ENCODE data around the gene ENO3.

Gene ENO3

DNA sequence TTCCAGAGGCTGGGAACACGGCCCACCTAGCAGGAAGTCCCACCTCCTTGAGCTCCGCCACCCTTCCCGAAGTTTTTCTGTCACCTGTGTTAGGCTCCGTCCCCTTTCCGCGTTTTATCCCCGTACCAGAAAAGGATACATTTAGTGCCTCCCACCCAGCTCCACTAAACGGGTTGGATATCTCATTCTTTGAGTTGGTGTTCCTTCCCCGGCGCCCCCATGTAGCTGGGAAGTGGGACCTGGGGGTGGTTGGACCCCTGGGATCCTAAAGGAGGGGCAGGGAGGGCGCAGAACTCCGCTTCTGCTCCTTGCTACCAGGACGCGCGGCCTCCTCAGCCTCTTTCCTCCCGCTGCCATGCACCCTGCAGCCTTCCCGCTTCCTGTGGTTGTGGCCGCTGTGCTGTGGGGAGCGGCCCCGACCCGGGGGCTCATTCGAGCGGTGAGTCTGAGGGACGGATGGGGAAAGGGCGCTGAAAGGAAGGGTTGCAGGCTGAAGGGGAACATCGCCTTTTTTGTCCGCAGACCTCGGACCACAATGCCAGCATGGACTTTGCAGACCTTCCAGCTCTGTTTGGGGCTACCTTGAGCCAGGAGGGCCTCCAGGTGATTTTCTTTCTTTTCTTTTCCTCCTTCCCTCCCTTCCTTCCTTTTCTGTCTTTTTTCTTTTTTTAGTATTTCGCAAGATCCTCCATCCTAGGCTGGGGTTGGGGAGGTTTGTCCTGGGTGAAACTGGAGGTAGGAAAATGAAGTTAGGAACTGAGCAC lies 10.2 kb upstream of the ENO3 start:
- TF ChIP-seq, protein P1, sequence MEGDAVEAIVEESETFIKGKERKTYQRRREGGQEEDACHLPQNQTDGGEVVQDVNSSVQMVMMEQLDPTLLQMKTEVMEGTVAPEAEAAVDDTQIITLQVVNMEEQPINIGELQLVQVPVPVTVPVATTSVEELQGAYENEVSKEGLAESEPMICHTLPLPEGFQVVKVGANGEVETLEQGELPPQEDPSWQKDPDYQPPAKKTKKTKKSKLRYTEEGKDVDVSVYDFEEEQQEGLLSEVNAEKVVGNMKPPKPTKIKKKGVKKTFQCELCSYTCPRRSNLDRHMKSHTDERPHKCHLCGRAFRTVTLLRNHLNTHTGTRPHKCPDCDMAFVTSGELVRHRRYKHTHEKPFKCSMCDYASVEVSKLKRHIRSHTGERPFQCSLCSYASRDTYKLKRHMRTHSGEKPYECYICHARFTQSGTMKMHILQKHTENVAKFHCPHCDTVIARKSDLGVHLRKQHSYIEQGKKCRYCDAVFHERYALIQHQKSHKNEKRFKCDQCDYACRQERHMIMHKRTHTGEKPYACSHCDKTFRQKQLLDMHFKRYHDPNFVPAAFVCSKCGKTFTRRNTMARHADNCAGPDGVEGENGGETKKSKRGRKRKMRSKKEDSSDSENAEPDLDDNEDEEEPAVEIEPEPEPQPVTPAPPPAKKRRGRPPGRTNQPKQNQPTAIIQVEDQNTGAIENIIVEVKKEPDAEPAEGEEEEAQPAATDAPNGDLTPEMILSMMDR (IDR thresholded peaks at IDR 0.05; ENCODE audit: control insufficient read depth, extremely low read depth, insufficient read depth) = no peak
- DNase-seq (ENCODE audit: low read depth) = no peak
- H3K4me3 ChIP-seq (ENCODE audit: low read depth, low read length) = peak overlapping the region; percentile 96

DNA sequence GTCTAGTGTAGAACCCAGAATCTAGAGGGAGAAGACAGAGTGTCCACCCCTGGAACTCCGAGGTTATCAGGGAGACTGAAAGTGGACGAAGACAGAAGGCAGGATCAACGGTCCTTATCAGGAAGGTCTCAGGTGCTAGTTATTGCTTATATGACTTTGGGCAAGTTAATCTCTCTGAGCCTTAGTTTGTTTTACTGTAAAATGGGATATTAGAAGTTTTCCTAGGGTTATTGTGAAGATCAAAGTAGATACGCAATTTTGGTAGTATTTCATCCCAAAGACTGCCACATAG lies 9.7 kb upstream of the ENO3 start:
- TF ChIP-seq, protein P1 (IDR thresholded peaks at IDR 0.05; ENCODE audit: control insufficient read depth, extremely low read depth, insufficient read depth) = no peak
- DNase-seq (ENCODE audit: low read depth) = no peak

DNA sequence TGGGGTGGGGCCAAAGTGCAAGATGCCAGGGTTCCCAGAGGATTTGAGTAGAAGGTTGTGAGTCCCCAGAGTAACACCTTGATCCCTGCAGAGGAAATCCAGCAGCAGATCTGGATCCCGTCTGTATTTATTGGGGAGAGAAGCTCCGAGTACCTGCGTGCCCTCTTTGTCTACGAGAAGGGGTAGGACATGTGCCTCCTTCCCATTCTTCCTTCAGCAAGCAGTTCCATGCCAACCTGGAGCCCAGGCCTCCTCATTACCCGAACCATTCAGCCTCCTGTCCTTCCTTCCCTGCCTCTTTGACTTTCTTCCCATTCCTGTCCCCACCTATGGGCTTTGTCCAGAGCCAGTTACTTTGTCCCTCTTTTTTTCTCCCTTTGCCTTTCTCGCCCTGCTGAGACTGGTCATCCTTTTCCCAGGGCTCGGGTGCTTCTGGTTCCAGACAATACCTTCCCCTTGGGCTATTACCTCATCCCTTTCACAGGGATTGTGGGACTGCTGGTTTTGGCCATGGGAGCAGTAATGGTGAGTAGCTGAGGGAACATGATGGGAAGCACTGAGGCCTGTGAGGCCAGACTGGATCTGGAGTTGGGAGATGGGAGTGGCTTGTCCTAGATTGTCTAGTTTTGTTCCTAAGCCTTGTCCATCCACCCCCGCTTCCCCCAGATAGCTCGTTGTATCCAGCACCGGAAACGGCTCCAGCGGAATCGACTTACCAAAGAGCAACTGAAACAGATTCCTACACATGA lies 8.0 kb upstream of the ENO3 start:
- H3K4me3 ChIP-seq (ENCODE audit: low read depth, low read length) = no peak overlapping the region
- DNase-seq (ENCODE audit: low read depth) = no peak
- TF ChIP-seq, protein P1 (IDR thresholded peaks at IDR 0.05; ENCODE audit: control insufficient read depth, extremely low read depth, insufficient read depth) = no peak

More for the DNA sequence above, 9.7 kb upstream of the ENO3 start:
- peak overlapping the region; percentile 96 for H3K4me3 ChIP-seq (ENCODE audit: low read depth, low read length)

DNA sequence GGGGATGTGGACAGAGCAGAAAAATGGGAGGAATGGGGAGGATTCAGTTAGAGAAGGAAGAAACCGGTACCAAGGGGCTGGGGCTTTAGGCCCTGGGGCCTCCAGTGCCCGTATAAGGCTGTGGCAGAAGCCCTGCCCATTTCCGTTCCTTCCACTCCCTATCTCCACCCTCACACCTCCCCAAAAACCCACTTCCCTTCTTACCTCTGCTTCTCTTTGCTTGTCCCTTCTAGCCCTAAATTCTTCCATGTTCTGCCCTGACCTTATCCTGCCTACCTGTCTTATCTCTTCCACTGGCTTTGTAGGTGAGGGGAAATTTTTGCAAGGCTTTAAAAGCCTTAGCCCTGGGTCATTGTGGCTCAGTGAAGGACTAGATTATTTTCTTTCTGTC lies 6.8 kb upstream of the ENO3 start:
- no peak overlapping the region for H3K4me3 ChIP-seq (ENCODE audit: low read depth, low read length)
- no peak for DNase-seq (ENCODE audit: low read depth)
- TF ChIP-seq, protein P1 (IDR thresholded peaks at IDR 0.05; ENCODE audit: control insufficient read depth, extremely low read depth, insufficient read depth) = no peak

DNA sequence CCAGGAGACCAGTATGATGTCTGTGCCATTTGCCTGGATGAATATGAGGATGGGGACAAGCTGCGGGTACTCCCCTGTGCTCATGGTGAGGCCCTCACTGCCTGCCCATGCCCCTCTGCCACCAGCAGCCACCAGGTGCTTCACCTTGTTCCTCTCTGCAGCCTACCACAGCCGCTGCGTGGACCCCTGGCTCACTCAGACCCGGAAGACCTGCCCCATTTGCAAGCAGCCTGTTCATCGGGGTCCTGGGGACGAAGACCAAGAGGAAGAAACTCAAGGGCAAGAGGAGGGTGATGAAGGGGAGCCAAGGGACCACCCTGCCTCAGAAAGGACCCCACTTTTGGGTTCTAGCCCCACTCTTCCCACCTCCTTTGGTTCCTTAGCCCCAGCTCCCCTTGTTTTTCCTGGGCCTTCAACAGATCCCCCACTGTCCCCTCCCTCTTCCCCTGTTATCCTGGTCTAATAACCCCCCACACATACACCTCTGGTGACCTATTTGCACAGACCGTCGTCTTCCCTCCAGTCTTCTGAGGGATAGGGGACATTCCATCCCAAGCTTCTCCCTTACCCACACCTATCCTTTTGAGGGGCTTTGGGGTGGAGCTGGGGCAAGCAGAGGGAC lies 6.3 kb upstream of the ENO3 start:
- no peak for DNase-seq (ENCODE audit: low read depth)
- H3K4me3 ChIP-seq (ENCODE audit: low read depth, low read length) = no peak overlapping the region
- TF ChIP-seq, protein P1 (IDR thresholded peaks at IDR 0.05; ENCODE audit: control insufficient read depth, extremely low read depth, insufficient read depth) = no peak

DNA sequence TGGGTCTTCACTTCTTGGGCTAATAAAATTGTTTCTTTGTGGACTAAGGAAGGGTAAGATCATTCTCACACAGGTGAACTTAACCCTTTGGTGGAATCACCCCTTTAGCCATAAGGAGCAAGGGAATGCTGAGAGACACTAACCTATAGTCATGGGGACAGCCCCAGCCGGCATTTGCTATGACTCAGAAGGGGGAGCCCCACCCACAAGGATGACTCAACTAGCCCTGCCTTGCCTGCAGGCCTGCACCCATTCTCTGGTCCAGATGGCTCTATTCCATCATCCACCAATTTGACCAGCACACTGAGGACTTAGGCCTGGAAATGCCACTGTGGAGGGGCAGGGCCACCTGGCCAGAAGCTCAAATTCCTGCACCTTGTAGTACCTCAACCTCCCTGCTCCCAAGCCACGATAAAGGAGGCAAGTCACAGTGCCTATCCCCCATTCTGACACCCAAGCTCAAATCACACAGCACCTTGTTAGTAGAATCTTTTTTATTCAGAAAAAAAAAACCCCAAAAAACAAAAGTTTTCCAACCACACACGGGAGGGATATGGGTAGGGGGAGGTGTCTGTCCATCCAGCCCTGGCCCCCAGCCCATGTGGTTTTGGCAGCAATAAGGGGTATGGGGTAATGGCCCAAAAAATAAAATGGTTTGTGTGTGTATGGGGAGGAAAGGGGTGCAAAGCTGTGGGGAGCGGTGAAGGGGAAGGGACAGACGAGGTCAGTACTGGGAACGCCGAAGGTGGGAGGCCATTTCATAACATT lies 5.6 kb upstream of the ENO3 start:
- TF ChIP-seq, protein P1 (IDR thresholded peaks at IDR 0.05; ENCODE audit: control insufficient read depth, extremely low read depth, insufficient read depth) = no peak
- no peak for DNase-seq (ENCODE audit: low read depth)
- no peak overlapping the region; the same call in 1 of the 2 replicates for H3K4me3 ChIP-seq (ENCODE audit: low read depth, low read length)

All from LNCaP clone FGC (cell line).